Gastrocnemius medialis (tissue), 4 donors: ENCODE measurements around the gene KIRREL2.

Experiments used
- CTCF ChIP-seq, 5 experiments: fragments of 450-650 bp in 3 of 5; fragments of 200-600 bp in 2 of 5; sonication (generic) in 2 of 5; IDR thresholded peaks in 4 of 5; conservative IDR thresholded peaks in 1 of 5; 1 replicate in 4 of 5; 2 replicates in 1 of 5; pipeline ENCODE4 v1.5.1; 2016 to 2019; ENCODE audit warnings: antibody characterized with exemption in 5 of 5, mild to moderate bottlenecking in 3 of 5, moderate library complexity in 3 of 5
- POLR2A ChIP-seq, 2 donors: fragments of 450-650 bp; IDR thresholded peaks; one replicate each; pipeline ENCODE4 v1.6.1; 2017; ENCODE audit warnings: antibody characterized with exemption in 2 of 2, mild to moderate bottlenecking in 2 of 2, moderate library complexity in 2 of 2

- TF ChIP-seq CTCF (IDR thresholded peaks at IDR 0.05 in 4 of 5, conservative IDR thresholded peaks at IDR 0.05 in 1 of 5) (no peak), POLR2A (IDR thresholded peaks at IDR 0.05) (no peak)
Measured at GRCh38 chr19:35845215-35846037, 11.3 kb upstream of the KIRREL2 start.
